ENCODE results near the gene RACGAP1.
A peak's percentile ranks its signal among the peaks of the same experiment; 100 is the strongest.

The RACGAP1 gene

GRCh38 chr12:49953961-49954846 lies 71.1 kb downstream of the RACGAP1 start:
- DNase-seq, result no peak

GRCh38 chr12:49953151-49953550 lies 72.1 kb downstream of the RACGAP1 start:
- DNase-seq, result no peak

GRCh38 chr12:49952391-49953055 lies 72.8 kb downstream of the RACGAP1 start:
- no peak for DNase-seq

GRCh38 chr12:49951411-49952240 lies 73.7 kb downstream of the RACGAP1 start:
- no peak for DNase-seq

GRCh38 chr12:49950273-49951251 lies 74.7 kb downstream of the RACGAP1 start, which contains the start of gene AQP2:
Gene AQP2 (plus strand): TSS chr12:49950737. CDS start chr12:49950831, 94 bp downstream.
- DNase-seq, result no peak

GRCh38 chr12:49949866-49950265 lies 75.4 kb downstream of the RACGAP1 start:
- DNase-seq, result no peak

GRCh38 chr12:49948866-49949845 lies 76.1 kb downstream of the RACGAP1 start:
- no peak for DNase-seq

GRCh38 chr12:49947593-49948226 lies 77.6 kb downstream of the RACGAP1 start:
- DNase-seq, result no peak

- DNase-seq, result no peak
Observed at GRCh38 chr12:49946497-49946896, 78.8 kb downstream of the RACGAP1 start.

- no peak for DNase-seq
Observed at GRCh38 chr12:49946086-49946485, 79.2 kb downstream of the RACGAP1 start.

GRCh38 chr12:49945394-49946080 lies 79.8 kb downstream of the RACGAP1 start:
- DNase-seq, result peak; percentile 51 to 89 (median 66)

GRCh38 chr12:49944718-49945117 lies 80.6 kb downstream of the RACGAP1 start:
- no peak for DNase-seq

GRCh38 chr12:49944046-49944445 lies 81.2 kb downstream of the RACGAP1 start:
- no peak for DNase-seq

GRCh38 chr12:49943625-49943960 lies 81.7 kb downstream of the RACGAP1 start:
- no peak for DNase-seq

GRCh38 chr12:49942921-49943624 lies 82.2 kb downstream of the RACGAP1 start:
- peak in 1 of 5 donors; percentile 58 for DNase-seq

GRCh38 chr12:49942512-49942893 lies 82.8 kb downstream of the RACGAP1 start:
- no peak for DNase-seq

- no peak for DNase-seq
Observed at GRCh38 chr12:49941556-49942511, 83.5 kb downstream of the RACGAP1 start.

- no peak for DNase-seq
Observed at GRCh38 chr12:49939707-49940106, 85.6 kb downstream of the RACGAP1 start.
